SK-N-MC (cell line): ENCODE data around the gene VSTM4.

Experiments used
- EZH2 ChIP-seq: fragments of 200-600 bp; sonication (generic); IDR thresholded peaks from one replicate; pipeline ENCODE4 v1.6.1; 2017; ENCODE audit warnings: antibody characterized with exemption
- POLR2AphosphoS5 ChIP-seq: IDR thresholded peaks from 2 replicates; pipeline ENCODE4 v1.6.1; 2012; ENCODE audit warnings: mild to moderate bottlenecking, low read depth, low read length, borderline replicate concordance

DNA sequence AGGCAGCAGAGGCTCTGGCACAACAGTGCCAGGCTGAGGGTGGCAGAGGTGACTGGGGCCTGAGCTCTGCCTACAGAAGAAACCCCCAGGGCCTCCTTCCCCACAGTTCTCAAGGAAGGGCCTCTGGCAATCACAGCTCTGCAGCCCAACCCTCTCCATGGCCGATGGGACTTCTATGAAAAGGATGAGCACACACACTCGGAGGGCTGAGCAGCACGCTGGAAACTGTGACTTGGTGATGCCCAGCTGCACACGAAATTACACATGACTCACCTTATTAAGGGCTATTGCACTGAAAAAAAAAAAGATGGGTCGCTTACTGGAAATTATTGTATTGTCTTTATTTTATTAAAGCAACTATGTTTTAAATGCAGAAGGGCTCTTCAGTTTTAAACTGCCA, 132.7 kb downstream of the VSTM4 start:
- no peak for TF ChIP-seq EZH2
- TF ChIP-seq POLR2AphosphoS5 = no peak
